ENCODE measurements around the gene RBMS3. TPM values are rescaled to one million over a fixed set of nuclear protein-coding genes. Genes with fewer than 3 reads are reported as not detected.

RBMS3 gene
- total and polyA plus RNA-seq, 2 donors = 12.8 to 19.9 TPM

GRCh38 chr3:29627136-29628117 lies 346.6 kb downstream of the RBMS3 start:
- no peaks in the 10 kb centered on the region for H3K4me1 ChIP-seq (ENCODE audit: control insufficient read depth in 2 of 2, insufficient read depth in 2 of 2, low read length in 2 of 2)
- no peak for DNase-seq (ENCODE audit: low read depth in 6 of 9, low spot score in 9 of 9)
- H3K27ac ChIP-seq (ENCODE audit: low read depth in 1 of 2, low read length in 1 of 2) = no peak overlapping the region
- H3K27me3 ChIP-seq (ENCODE audit: control insufficient read depth in 2 of 2, insufficient read depth in 1 of 2, low read length in 1 of 2) = no peaks in the 10 kb centered on the region
- H3K36me3 ChIP-seq (ENCODE audit: control insufficient read depth in 2 of 2, insufficient read depth in 2 of 2, low read length in 1 of 2) = no peaks in the 10 kb centered on the region
- 93% methylated on average over 2 of the region's 2 CpGs for WGBS
- no peak overlapping the region for H3K4me3 ChIP-seq (ENCODE audit: low read length in 2 of 2)
- H3K9me3 ChIP-seq (ENCODE audit: control insufficient read depth in 2 of 2, insufficient read depth in 1 of 2, low read length in 1 of 2) = no peaks in the 10 kb centered on the region

- H3K27me3 ChIP-seq (ENCODE audit: control insufficient read depth in 2 of 2, insufficient read depth in 1 of 2, low read length in 1 of 2) = no peaks in the 10 kb centered on the region
- WGBS = 96% methylated on average over 2 of the region's 2 CpGs
- no peak for DNase-seq (ENCODE audit: low read depth in 6 of 9, low spot score in 9 of 9)
These were observed 347.9 kb downstream of the RBMS3 start for GRCh38 chr3:29628795-29629194.

GRCh38 chr3:29635888-29636287 lies 355.0 kb downstream of the RBMS3 start:
- Histone ChIP-seq H3K4me1 (ENCODE audit: control insufficient read depth in 2 of 2, insufficient read depth in 2 of 2, low read length in 2 of 2) (no peaks in the 10 kb centered on the region), H3K4me3 (ENCODE audit: low read length in 2 of 2) (no peak overlapping the region), H3K36me3 (ENCODE audit: control insufficient read depth in 2 of 2, insufficient read depth in 2 of 2, low read length in 1 of 2) (no peaks in the 10 kb centered on the region), H3K27ac (ENCODE audit: low read depth in 1 of 2, low read length in 1 of 2) (no peak overlapping the region), H3K9me3 (ENCODE audit: control insufficient read depth in 2 of 2, insufficient read depth in 1 of 2, low read length in 1 of 2) (no peaks in the 10 kb centered on the region), H3K27me3 (ENCODE audit: control insufficient read depth in 2 of 2, insufficient read depth in 1 of 2, low read length in 1 of 2) (no peaks in the 10 kb centered on the region)
- no peak for DNase-seq (ENCODE audit: low read depth in 6 of 9, low spot score in 9 of 9)
- 84% methylated on average over 1 of the region's 1 CpG for WGBS

More at GRCh38 chr3:29628795-29629194, 347.9 kb downstream of the RBMS3 start:
- Histone ChIP-seq H3K4me3 (ENCODE audit: low read length in 2 of 2) (no peak overlapping the region), H3K36me3 (ENCODE audit: control insufficient read depth in 2 of 2, insufficient read depth in 2 of 2, low read length in 1 of 2) (no peaks in the 10 kb centered on the region), H3K27ac (ENCODE audit: low read depth in 1 of 2, low read length in 1 of 2) (no peak overlapping the region), H3K9me3 (ENCODE audit: control insufficient read depth in 2 of 2, insufficient read depth in 1 of 2, low read length in 1 of 2) (no peaks in the 10 kb centered on the region), H3K4me1 (ENCODE audit: control insufficient read depth in 2 of 2, insufficient read depth in 2 of 2, low read length in 2 of 2) (no peaks in the 10 kb centered on the region)

- WGBS = 79% methylated on average over 3 of the region's 3 CpGs
- no peaks in the 10 kb centered on the region for H3K27me3 ChIP-seq (ENCODE audit: control insufficient read depth in 2 of 2, insufficient read depth in 1 of 2, low read length in 1 of 2)
- no peak overlapping the region for H3K4me3 ChIP-seq (ENCODE audit: low read length in 2 of 2)
- H3K27ac ChIP-seq (ENCODE audit: low read depth in 1 of 2, low read length in 1 of 2) = no peak overlapping the region
- no peaks in the 10 kb centered on the region for H3K4me1 ChIP-seq (ENCODE audit: control insufficient read depth in 2 of 2, insufficient read depth in 2 of 2, low read length in 2 of 2)
- no peaks in the 10 kb centered on the region for H3K36me3 ChIP-seq (ENCODE audit: control insufficient read depth in 2 of 2, insufficient read depth in 2 of 2, low read length in 1 of 2)
- no peaks in the 10 kb centered on the region for H3K9me3 ChIP-seq (ENCODE audit: control insufficient read depth in 2 of 2, insufficient read depth in 1 of 2, low read length in 1 of 2)
- no peak for DNase-seq (ENCODE audit: low read depth in 6 of 9, low spot score in 9 of 9)
These were observed 356.2 kb downstream of the RBMS3 start for GRCh38 chr3:29637068-29637467.

- Histone ChIP-seq H3K4me1 (ENCODE audit: control insufficient read depth in 2 of 2, insufficient read depth in 2 of 2, low read length in 2 of 2) (no peaks in the 10 kb centered on the region), H3K27ac (ENCODE audit: low read depth in 1 of 2, low read length in 1 of 2) (no peak overlapping the region), H3K9me3 (ENCODE audit: control insufficient read depth in 2 of 2, insufficient read depth in 1 of 2, low read length in 1 of 2) (no peaks in the 10 kb centered on the region), H3K4me3 (ENCODE audit: low read length in 2 of 2) (no peak overlapping the region), H3K36me3 (ENCODE audit: control insufficient read depth in 2 of 2, insufficient read depth in 2 of 2, low read length in 1 of 2) (no peaks in the 10 kb centered on the region), H3K27me3 (ENCODE audit: control insufficient read depth in 2 of 2, insufficient read depth in 1 of 2, low read length in 1 of 2) (no peaks in the 10 kb centered on the region)
- DNase-seq (ENCODE audit: low read depth in 6 of 9, low spot score in 9 of 9) = no peak
- 84% methylated on average over 2 of the region's 2 CpGs for WGBS
These were observed 358.9 kb downstream of the RBMS3 start for GRCh38 chr3:29639578-29640290.

GRCh38 chr3:29642393-29643033 lies 361.6 kb downstream of the RBMS3 start:
- no peak for DNase-seq (ENCODE audit: low read depth in 6 of 9, low spot score in 9 of 9)
- Histone ChIP-seq H3K4me3 (ENCODE audit: low read length in 2 of 2) (no peak overlapping the region), H3K9me3 (ENCODE audit: control insufficient read depth in 2 of 2, insufficient read depth in 1 of 2, low read length in 1 of 2) (no peaks in the 10 kb centered on the region), H3K36me3 (ENCODE audit: control insufficient read depth in 2 of 2, insufficient read depth in 2 of 2, low read length in 1 of 2) (no peaks in the 10 kb centered on the region), H3K27me3 (ENCODE audit: control insufficient read depth in 2 of 2, insufficient read depth in 1 of 2, low read length in 1 of 2) (no peaks in the 10 kb centered on the region), H3K4me1 (ENCODE audit: control insufficient read depth in 2 of 2, insufficient read depth in 2 of 2, low read length in 2 of 2) (no peaks in the 10 kb centered on the region), H3K27ac (ENCODE audit: low read depth in 1 of 2, low read length in 1 of 2) (no peak overlapping the region)
- WGBS = 98% methylated on average over 5 of the region's 5 CpGs

GRCh38 chr3:29643034-29643425 lies 362.2 kb downstream of the RBMS3 start:
- no peaks in the 10 kb centered on the region for H3K36me3 ChIP-seq (ENCODE audit: control insufficient read depth in 2 of 2, insufficient read depth in 2 of 2, low read length in 1 of 2)
- H3K27me3 ChIP-seq (ENCODE audit: control insufficient read depth in 2 of 2, insufficient read depth in 1 of 2, low read length in 1 of 2) = no peaks in the 10 kb centered on the region
- H3K27ac ChIP-seq (ENCODE audit: low read depth in 1 of 2, low read length in 1 of 2) = no peak overlapping the region
- DNase-seq (ENCODE audit: low read depth in 6 of 9, low spot score in 9 of 9) = no peak
- 87% methylated on average over 3 of the region's 3 CpGs for WGBS
- H3K4me3 ChIP-seq (ENCODE audit: low read length in 2 of 2) = no peak overlapping the region
- H3K4me1 ChIP-seq (ENCODE audit: control insufficient read depth in 2 of 2, insufficient read depth in 2 of 2, low read length in 2 of 2) = no peaks in the 10 kb centered on the region
- H3K9me3 ChIP-seq (ENCODE audit: control insufficient read depth in 2 of 2, insufficient read depth in 1 of 2, low read length in 1 of 2) = no peaks in the 10 kb centered on the region

- Histone ChIP-seq H3K4me1 (ENCODE audit: control insufficient read depth in 2 of 2, insufficient read depth in 2 of 2, low read length in 2 of 2) (no peaks in the 10 kb centered on the region), H3K27me3 (ENCODE audit: control insufficient read depth in 2 of 2, insufficient read depth in 1 of 2, low read length in 1 of 2) (no peaks in the 10 kb centered on the region), H3K4me3 (ENCODE audit: low read length in 2 of 2) (no peak overlapping the region), H3K27ac (ENCODE audit: low read depth in 1 of 2, low read length in 1 of 2) (no peak overlapping the region), H3K9me3 (ENCODE audit: control insufficient read depth in 2 of 2, insufficient read depth in 1 of 2, low read length in 1 of 2) (no peaks in the 10 kb centered on the region), H3K36me3 (ENCODE audit: control insufficient read depth in 2 of 2, insufficient read depth in 2 of 2, low read length in 1 of 2) (no peaks in the 10 kb centered on the region)
- WGBS = 96% methylated on average over 6 of the region's 6 CpGs
- no peak for DNase-seq (ENCODE audit: low read depth in 6 of 9, low spot score in 9 of 9)
These were observed 363.4 kb downstream of the RBMS3 start for GRCh38 chr3:29644261-29644660.
